ENCODE results near the gene ABCC12.

ABCC12 gene

DNA sequence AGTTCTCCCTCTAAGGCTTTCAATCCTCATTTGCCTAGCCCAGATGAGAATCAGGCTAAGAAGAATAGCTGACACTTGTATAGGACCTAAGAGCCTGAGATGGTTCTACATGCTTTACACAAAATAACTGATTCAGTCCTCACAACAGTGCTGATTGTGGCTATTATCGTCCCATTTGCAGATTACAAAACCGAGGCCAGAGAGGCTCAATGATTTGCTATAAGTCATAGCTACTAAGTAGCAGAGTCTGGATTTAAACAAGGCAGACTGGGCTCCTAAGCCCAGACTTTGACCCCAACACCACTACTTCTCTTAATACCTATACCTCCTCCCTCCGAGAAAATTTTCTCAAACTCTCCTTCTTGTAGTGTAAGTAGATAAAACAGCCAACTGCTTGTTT is 23.1 kb downstream of the ABCC12 start:
- no peak for TF ChIP-seq GABPA (IDR thresholded peaks at IDR 0.05; ENCODE audit: low read depth)
- no peak for TF ChIP-seq CTCF (IDR thresholded peaks at IDR 0.05; ENCODE audit: insufficient read depth, low read length)
- H3K4me3 ChIP-seq (replicated peaks; ENCODE audit: insufficient read depth, low read length) = no peak overlapping the region
- H3K27ac ChIP-seq (replicated peaks) = no peak overlapping the region
- H3K27me3 ChIP-seq (ENCODE audit: insufficient read depth, poor library complexity, severe bottlenecking) = peaks cover 6% of the 10 kb centered on the region
- no peak for DNase-seq (ENCODE audit: low read depth in 1 of 2, low spot score in 1 of 2)

DNA sequence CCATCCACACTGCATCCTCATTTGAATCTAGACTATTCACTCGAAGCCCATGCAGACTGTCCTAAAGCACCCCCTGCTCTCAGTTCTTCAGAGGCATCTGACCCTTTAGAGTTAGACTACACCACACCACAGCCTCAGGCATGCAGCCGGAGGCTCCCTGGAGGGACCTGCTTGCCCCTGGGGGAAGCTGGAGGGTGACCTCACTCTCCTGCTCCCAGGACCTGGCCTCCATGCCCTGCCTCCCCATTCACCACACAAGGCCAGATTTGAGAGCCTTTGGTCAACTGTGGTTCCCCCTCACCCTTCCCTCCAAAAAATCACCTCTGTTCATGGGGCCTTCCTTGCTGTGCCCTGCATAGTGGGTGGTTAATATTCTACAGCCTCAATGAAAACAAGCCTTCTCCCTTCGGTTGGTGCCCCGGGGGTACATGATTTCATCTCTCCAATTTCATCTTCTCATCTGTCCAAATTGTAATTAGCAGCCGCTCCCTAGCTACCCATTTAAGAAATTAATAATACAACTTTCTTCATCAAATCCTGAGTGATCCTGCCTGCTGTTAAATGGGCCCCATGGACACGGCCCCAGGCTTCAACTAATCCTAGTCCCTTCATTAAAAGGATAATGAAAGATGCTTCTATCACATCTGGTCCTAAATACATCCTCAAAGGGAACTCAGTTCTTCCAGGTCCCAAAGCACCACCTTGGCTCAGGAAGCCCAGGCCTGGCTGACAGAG is 24.4 kb downstream of the ABCC12 start:
- no peak for DNase-seq (ENCODE audit: low read depth in 1 of 2, low spot score in 1 of 2)

DNA sequence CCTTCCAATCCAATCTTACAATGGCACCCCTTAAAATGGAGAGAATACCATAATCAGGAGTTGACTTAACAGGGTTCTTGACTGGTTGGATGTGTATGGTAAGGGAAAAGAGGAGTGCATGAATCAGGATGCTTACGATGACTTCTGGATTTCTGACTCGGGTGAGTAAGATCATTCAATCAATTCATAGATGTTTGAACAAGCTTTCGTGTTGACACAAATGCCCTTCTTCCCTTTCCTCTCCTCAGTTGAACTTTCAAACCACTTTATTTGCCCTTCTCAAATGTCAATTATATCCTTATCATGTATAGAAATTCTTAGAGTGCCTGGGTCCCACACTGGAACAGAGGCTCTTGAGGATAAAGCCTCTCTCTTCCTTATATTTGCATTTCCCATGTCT is 25.9 kb downstream of the ABCC12 start:
- DNase-seq (ENCODE audit: low read depth in 1 of 2, low spot score in 1 of 2) = no peak
- Histone ChIP-seq H3K4me3 (replicated peaks; ENCODE audit: insufficient read depth, low read length) (no peak overlapping the region), H3K27ac (replicated peaks) (no peak overlapping the region), H3K27me3 (ENCODE audit: insufficient read depth, poor library complexity, severe bottlenecking) (peaks cover 2% of the 10 kb centered on the region)
- no peak for TF ChIP-seq GABPA (IDR thresholded peaks at IDR 0.05; ENCODE audit: low read depth)
- TF ChIP-seq SPI1 (IDR thresholded peaks at IDR 0.05; ENCODE audit: borderline replicate concordance, low read depth) = no peak
- no peak for TF ChIP-seq POLR2AphosphoS5 (IDR thresholded peaks at IDR 0.05; ENCODE audit: low read depth)
- no peak for TF ChIP-seq CTCF (IDR thresholded peaks at IDR 0.05; ENCODE audit: insufficient read depth, low read length)
- no peak for TF ChIP-seq REST (IDR thresholded peaks at IDR 0.05; ENCODE audit: insufficient replicate concordance, low read depth)

More for the DNA sequence above, 24.4 kb downstream of the ABCC12 start:
- TF ChIP-seq CTCF (IDR thresholded peaks at IDR 0.05; ENCODE audit: insufficient read depth, low read length) (no peak), POLR2AphosphoS5 (IDR thresholded peaks at IDR 0.05; ENCODE audit: low read depth) (no peak), REST (IDR thresholded peaks at IDR 0.05; ENCODE audit: insufficient replicate concordance, low read depth) (no peak), GABPA (IDR thresholded peaks at IDR 0.05; ENCODE audit: low read depth) (no peak), SPI1 (IDR thresholded peaks at IDR 0.05; ENCODE audit: borderline replicate concordance, low read depth) (no peak)
- H3K27me3 ChIP-seq (ENCODE audit: insufficient read depth, poor library complexity, severe bottlenecking) = peaks cover 2% of the 10 kb centered on the region
- no peak overlapping the region for H3K4me3 ChIP-seq (replicated peaks; ENCODE audit: insufficient read depth, low read length)
- no peak overlapping the region for H3K27ac ChIP-seq (replicated peaks)

DNA sequence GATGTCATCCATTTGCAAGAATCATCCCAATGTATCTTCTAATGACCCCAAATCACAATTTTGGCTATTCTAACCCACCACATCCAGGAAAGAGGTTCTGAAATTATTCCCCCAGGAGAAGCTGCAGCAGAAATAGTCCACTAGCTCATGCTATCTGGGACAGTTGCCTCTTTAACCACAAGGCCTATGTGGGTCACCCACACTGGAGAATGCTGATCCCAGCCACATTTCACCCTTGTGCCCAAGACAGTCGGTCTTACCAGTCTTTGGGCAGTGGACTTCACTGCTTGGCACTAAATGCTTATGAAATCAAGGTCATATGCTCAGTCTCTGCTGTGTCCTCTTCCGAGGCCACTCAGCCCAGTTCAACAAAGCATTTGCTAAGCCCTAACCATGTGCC is 27.0 kb downstream of the ABCC12 start:
- Histone ChIP-seq H3K27ac (replicated peaks) (no peak overlapping the region), H3K27me3 (ENCODE audit: insufficient read depth, poor library complexity, severe bottlenecking) (peaks cover 2% of the 10 kb centered on the region), H3K4me3 (replicated peaks; ENCODE audit: insufficient read depth, low read length) (no peak overlapping the region)
- TF ChIP-seq REST (IDR thresholded peaks at IDR 0.05; ENCODE audit: insufficient replicate concordance, low read depth) (no peak), SPI1 (IDR thresholded peaks at IDR 0.05; ENCODE audit: borderline replicate concordance, low read depth) (no peak), POLR2AphosphoS5 (IDR thresholded peaks at IDR 0.05; ENCODE audit: low read depth) (no peak)
- no peak for DNase-seq (ENCODE audit: low read depth in 1 of 2, low spot score in 1 of 2)
